ENCODE measurements around the gene CER1.

GRCh38 chr9:14704281-14704680 is 18.3 kb downstream of the CER1 start:
- no peak for TF ChIP-seq CTCF (IDR thresholded peaks at IDR 0.05)
- no peak for TF ChIP-seq POLR2A (IDR thresholded peaks at IDR 0.05)

Data from Peyer's patch (tissue), 4 donors.